ENCODE measurements around the gene ASTN1.

DNA sequence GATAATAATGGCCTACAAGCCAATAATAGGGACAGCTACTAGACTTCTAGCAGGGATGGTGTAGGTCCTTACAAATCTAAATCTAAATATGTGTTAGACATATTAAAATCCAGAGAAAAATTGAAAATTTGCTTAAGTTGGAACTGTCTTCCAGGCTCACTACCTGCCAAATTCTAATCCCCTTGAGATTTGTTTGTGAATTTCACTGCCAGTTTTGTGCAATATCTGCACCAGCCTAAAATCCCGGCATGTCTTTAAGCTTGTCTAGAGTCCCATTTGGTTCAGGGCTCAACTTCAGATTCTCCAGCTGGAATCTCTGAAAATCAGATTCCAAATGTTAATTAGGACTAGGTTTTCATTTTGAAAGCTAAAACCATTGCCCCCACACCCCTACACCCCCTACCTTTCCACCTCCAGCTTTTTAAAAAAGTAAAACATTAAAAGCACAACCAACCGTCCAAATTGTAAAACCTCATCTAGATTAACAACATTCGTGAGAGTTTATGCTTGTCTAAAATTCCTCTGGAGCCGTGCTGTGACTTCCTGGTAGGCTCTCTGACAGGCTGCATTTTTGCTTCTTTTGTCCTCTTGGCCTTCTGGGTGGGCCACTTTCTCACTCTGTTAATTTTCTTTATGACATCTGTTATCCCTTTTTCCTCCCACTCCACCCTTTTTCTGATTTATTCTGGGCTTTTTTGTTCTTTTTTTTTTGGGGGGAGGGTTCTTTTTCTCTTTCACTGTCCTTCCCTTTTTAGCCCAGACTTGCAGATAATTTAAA, 352.8 kb downstream of the ASTN1 start:
- TF ChIP-seq CTCF (IDR thresholded peaks at IDR 0.05), result no peak
- no peak for TF ChIP-seq POLR2A (IDR thresholded peaks at IDR 0.05; ENCODE audit: low read depth)
